H1 (cell line): ENCODE measurements around the gene GGCX. TPM values are rescaled to one million over a fixed set of nuclear protein-coding genes. Genes with fewer than 3 reads are reported as not detected.

Experiments
- CTCF ChIA-PET: fragments of 300-600 bp; sonication (Branson Sonifier 250); formaldehyde crosslinking; loops from one replicate; lab custom pipeline; 2021; ENCODE audit not compliant: partially characterized antibody; lab: Charles Lee
- POLR2A ChIA-PET: fragments of 300-600 bp; sonication (Branson Sonifier 250); formaldehyde crosslinking; loops from one replicate; lab custom pipeline; 2021; ENCODE audit warnings: inconsistent platforms; ENCODE audit not compliant: partially characterized antibody; lab: Charles Lee
- DNase-seq, 2 experiments: peaks; one replicate each; pipeline versions ENCODE4 v3.0.0 to v3.0.0-alpha.2; 2010 to 2022; ENCODE audit warnings: low spot score in 2 of 2, low read depth in 1 of 2, mixed read lengths in 1 of 2
- FAIRE-seq: peaks from 2 replicates; lab custom pipeline; 2011; peaks lifted over from hg19 to GRCh38; lab: Jason Lieb, UNC
- H2AFZ ChIP-seq: 2 replicates; pipeline ENCODE4 v1.8.1; 2012; ENCODE audit warnings: low read length, inconsistent platforms
- H2AK5ac ChIP-seq: 2 replicates; pipeline ENCODE4 v1.6.1; 2013; ENCODE audit warnings: low read depth, low read length
- H2BK120ac ChIP-seq: replicated peaks from 2 replicates; pipeline ENCODE3; 2013; ENCODE audit warnings: low read depth, low read length, inconsistent platforms
- H2BK12ac ChIP-seq: 2 replicates; pipeline ENCODE4 v1.6.1; 2013; ENCODE audit warnings: low read depth, low read length
- H2BK15ac ChIP-seq: 2 replicates; pipeline ENCODE4 v1.6.1; 2013; ENCODE audit warnings: low read length
- H2BK20ac ChIP-seq: 2 replicates; pipeline ENCODE4 v1.6.1; 2013; ENCODE audit warnings: low read length
- H2BK5ac ChIP-seq: 2 replicates; pipeline ENCODE4 v1.6.1; 2013; ENCODE audit warnings: low read depth, low read length
- H3K14ac ChIP-seq: 2 replicates; pipeline ENCODE4 v1.6.1; 2013; ENCODE audit warnings: inconsistent platforms; ENCODE audit not compliant: insufficient read length
- H3K18ac ChIP-seq: 2 replicates; pipeline ENCODE4 v1.6.1; 2013; ENCODE audit warnings: low read length; ENCODE audit errors: extremely low read depth
- H3K23ac ChIP-seq: 2 replicates; pipeline ENCODE4 v1.6.1; 2013; ENCODE audit warnings: inconsistent platforms; ENCODE audit not compliant: insufficient read length
- H3K23me2 ChIP-seq: 2 replicates; pipeline ENCODE4 v1.6.1; 2013; ENCODE audit warnings: low read depth, low read length
- H3K27ac ChIP-seq: 2 replicates; pipeline ENCODE4 v1.6.1; 2011; ENCODE audit warnings: low read depth, low read length, inconsistent platforms
- H3K27me3 ChIP-seq, 4 experiments: replicated peaks in 1 of 4; 1 replicate in 1 of 4; 2 replicates in 3 of 4; pipeline versions ENCODE4 v1.6.1 to v1.8.1; 2011 to 2013; ENCODE audit warnings: low read length in 3 of 4, mild to moderate bottlenecking in 3 of 4, inconsistent platforms in 2 of 4, mixed read lengths in 2 of 4, moderate library complexity in 1 of 4; ENCODE audit not compliant: control insufficient read depth in 3 of 4, insufficient read depth in 3 of 4; ENCODE audit errors: extremely low read depth in 1 of 4
- H3K36me3 ChIP-seq, 4 experiments: 2 replicates each; pipeline versions ENCODE4 v1.6.1 to v1.8.1; 2011 to 2013; ENCODE audit warnings: mild to moderate bottlenecking in 4 of 4, low read length in 3 of 4, moderate library complexity in 2 of 4, control low read depth in 1 of 4, inconsistent platforms in 1 of 4; ENCODE audit not compliant: insufficient read depth in 4 of 4, control insufficient read depth in 2 of 4
- H3K4ac ChIP-seq: replicated peaks from 2 replicates; pipeline ENCODE3; 2013; ENCODE audit warnings: low read length, low read depth, mixed read lengths, inconsistent platforms; ENCODE audit not compliant: insufficient read length
- H3K4me1 ChIP-seq, 4 experiments: replicated peaks in 1 of 4; 1 replicate in 1 of 4; 2 replicates in 3 of 4; pipeline versions ENCODE4 v1.6.1 to v1.8.1; 2011 to 2013; ENCODE audit warnings: low read length in 3 of 4, inconsistent platforms in 2 of 4, mixed read lengths in 1 of 4; ENCODE audit not compliant: insufficient read depth in 4 of 4, control insufficient read depth in 3 of 4
- H3K4me2 ChIP-seq, 2 experiments: 2 replicates each; pipeline versions ENCODE4 v1.6.1 to v1.8.1; 2011 to 2013; ENCODE audit warnings: low read depth in 2 of 2, low read length in 2 of 2, control low read depth in 1 of 2, inconsistent platforms in 1 of 2, mild to moderate bottlenecking in 1 of 2; ENCODE audit not compliant: insufficient read depth in 1 of 2
- H3K4me3 ChIP-seq, 4 experiments: fragments of 200-600, 300-600 bp in 1 of 4; sonication (generic), shearing (Covaris generic), sonication (Bioruptor Twin) in 1 of 4; 2 replicates each; pipeline versions ENCODE4 v1.5.1 to v1.8.1; 2011 to 2016; ENCODE audit warnings: low read length in 4 of 4, low read depth in 3 of 4, control low read depth in 2 of 4, inconsistent platforms in 2 of 4, mild to moderate bottlenecking in 2 of 4, mixed read lengths in 1 of 4, moderate library complexity in 1 of 4; ENCODE audit not compliant: insufficient read depth in 2 of 4; ENCODE audit errors: extremely low read depth in 1 of 4
- H3K56ac ChIP-seq: replicated peaks from 2 replicates; pipeline ENCODE3; 2013; ENCODE audit warnings: low read depth, mild to moderate bottlenecking, mixed read lengths, low read length, inconsistent platforms; ENCODE audit not compliant: insufficient read length
- H3K79me1 ChIP-seq: 2 replicates; pipeline ENCODE4 v1.6.1; 2013; ENCODE audit warnings: low read depth, low read length, control low read depth
- H3K79me2 ChIP-seq, 2 experiments: 2 replicates each; pipeline versions ENCODE4 v1.6.1 to v1.8.1; 2012 to 2013; ENCODE audit warnings: low read length in 2 of 2, mild to moderate bottlenecking in 2 of 2, inconsistent platforms in 1 of 2; ENCODE audit not compliant: insufficient read depth in 2 of 2, control insufficient read depth in 1 of 2
- H3K9ac ChIP-seq, 4 experiments: replicated peaks in 1 of 4; 1 replicate in 1 of 4; 2 replicates in 3 of 4; pipeline versions ENCODE4 v1.6.1 to v1.8.1; 2011 to 2013; ENCODE audit warnings: low read depth in 3 of 4, low read length in 3 of 4, control low read depth in 2 of 4, mild to moderate bottlenecking in 2 of 4, moderate library complexity in 2 of 4, inconsistent platforms in 1 of 4; ENCODE audit errors: extremely low read depth in 1 of 4
- H3K9me3 ChIP-seq, 2 experiments: 2 replicates each; pipeline versions ENCODE4 v1.6.1 to v1.8.1; 2012 to 2013; ENCODE audit warnings: mild to moderate bottlenecking in 2 of 2, moderate library complexity in 2 of 2, control low read depth in 1 of 2, inconsistent platforms in 1 of 2, low read depth in 1 of 2, low read length in 1 of 2, mixed read lengths in 1 of 2; ENCODE audit not compliant: insufficient read depth in 2 of 2
- H4K20me1 ChIP-seq, 2 experiments: replicated peaks in 1 of 2; 2 replicates each; pipeline versions ENCODE3 to v1.8.1; 2011 to 2013; ENCODE audit warnings: inconsistent platforms in 2 of 2, low read length in 2 of 2, mild to moderate bottlenecking in 1 of 2; ENCODE audit not compliant: insufficient read depth in 2 of 2, control insufficient read depth in 1 of 2
- H4K5ac ChIP-seq: 2 replicates; pipeline ENCODE4 v1.6.1; 2013; ENCODE audit warnings: low read length, low read depth, mixed read lengths, inconsistent platforms; ENCODE audit not compliant: insufficient read length
- H4K8ac ChIP-seq: 2 replicates; pipeline ENCODE4 v1.8.0; 2013; ENCODE audit warnings: mild to moderate bottlenecking, moderate library complexity, low read length, inconsistent platforms; ENCODE audit not compliant: insufficient read depth; ENCODE audit errors: extremely low read depth
- H4K91ac ChIP-seq: replicated peaks from 2 replicates; pipeline ENCODE3; 2013; ENCODE audit warnings: low read length, mixed read lengths, inconsistent platforms; ENCODE audit not compliant: insufficient read length
- SIX5 ChIP-seq: IDR thresholded peaks from 2 replicates; pipeline ENCODE4 v1.6.1; 2011; ENCODE audit warnings: mild to moderate bottlenecking, low read depth, low read length
- WGBS, 2 experiments: shearing (Covaris generic) in 1 of 2; methylation state at CpG; one replicate each; pipeline versions ENCODE4 v1.1.6 to v1.1.7; 2013 to 2015; ENCODE audit warnings: low lambda C conversion rate in 2 of 2, mixed read lengths in 2 of 2, inconsistent platforms in 1 of 2, low coverage in 1 of 2, missing lambda C conversion rate in 1 of 2; ENCODE audit not compliant: insufficient replicate concordance in 2 of 2, insufficient coverage in 1 of 2, insufficient read length in 1 of 2; ENCODE audit errors: extremely low coverage in 1 of 2, missing lambda C conversion rate in 1 of 2; 5-methylcytosine and 5-hydroxymethylcytosine counted together
- polyA plus RNA-seq, 7 experiments: library from polyadenylated mRNA; depleted of rRNA in 3 of 7; stranded (reverse) in 5 of 7; unstranded in 2 of 7; fragments of >200 nt in 5 of 7; fragments of 200-250 nt in 2 of 7; gene quantifications; 1 replicate in 5 of 7; 2 replicates in 1 of 7; 4 replicates in 1 of 7; pipeline versions ENCODE4 v1.2.1 to v1.2.3, GENCODE V29; 2011 to 2013; ENCODE audit warnings: missing spikeins in 2 of 7, mixed read lengths in 2 of 7
- total RNA-seq: library from RNA; stranded (reverse); fragmentation: NEBNext Ultra II Directional; extraction: Animal tissue kit (Norgen Biotek cat#: 25700); gene quantifications from 2 replicates; pipeline ENCODE4 v1.2.1, GENCODE V29; 2021

GGCX gene
- total and polyA plus RNA-seq, 2 of the 8 experiments (the other 6 are each of a cell fraction or from before 2014, with no cell fraction given) = 29.4 to 33.8 TPM

DNA sequence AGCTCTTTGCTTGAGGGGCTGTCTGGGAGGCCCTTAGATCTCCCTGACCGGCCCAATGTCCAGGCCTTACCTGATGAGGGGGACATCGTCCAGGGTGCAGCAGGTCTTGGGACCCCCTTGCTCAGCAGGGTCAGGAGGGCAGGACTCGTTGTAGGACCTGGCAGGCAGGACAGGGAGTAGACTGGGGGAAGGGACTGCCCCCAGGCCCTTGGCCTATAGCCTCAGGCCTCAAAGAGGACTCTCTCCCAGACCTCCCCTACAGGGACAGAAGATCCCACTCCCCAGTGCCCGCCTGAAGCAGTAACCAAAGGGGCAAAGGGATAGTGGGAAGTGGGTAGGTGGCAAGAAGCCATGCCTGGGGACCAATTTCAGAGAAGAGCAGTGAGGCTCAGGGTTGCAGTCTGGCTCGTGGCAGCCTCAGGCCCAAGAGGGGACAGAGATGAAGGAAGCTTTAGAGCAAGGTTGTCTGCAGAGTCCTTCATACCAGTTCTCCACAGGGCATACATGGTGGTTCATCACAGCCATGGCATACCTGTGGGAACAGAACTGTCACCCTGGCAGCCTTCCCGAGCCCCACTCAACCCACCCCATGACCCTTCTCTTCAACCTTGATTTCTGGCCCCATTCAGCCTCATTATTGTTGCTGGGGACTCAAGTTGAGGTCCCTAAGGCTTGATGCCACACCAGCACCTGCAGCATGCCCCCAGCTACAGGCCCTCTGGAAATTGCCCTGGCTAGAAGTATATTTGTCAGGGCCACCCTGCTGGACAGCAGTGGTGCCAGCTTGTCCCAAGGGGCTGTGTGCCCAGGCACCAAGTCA lies 39.9 kb upstream of the GGCX start:
- Histone ChIP-seq H3K4ac (no peak overlapping the region), H3K23me2 (peaks cover 15% of the 10 kb centered on the region), H3K23ac (no peak overlapping the region), H3K56ac (no peak overlapping the region), H3K4me1 (peaks cover 0 to 10% (median 3%) of the 10 kb centered on the region in 4 experiments; a peak in 6 of 7 replicates), H3K4me2 (peak overlapping the region; percentile 71 to 89), H3K79me2 (peaks cover 0 to 18% of the 10 kb centered on the region in 2 experiments; a peak in 2 of 4 replicates), H3K27ac (no peak overlapping the region), H2BK15ac (no peak overlapping the region), H3K36me3 (peaks cover 4 to 22% (median 7%) of the 10 kb centered on the region in 4 experiments; a peak in 5 of 8 replicates), H2BK20ac (no peak overlapping the region), H2BK5ac (no peak overlapping the region), H3K9ac (no peak overlapping the region), H4K91ac (no peak overlapping the region), H3K4me3 (peak overlapping the region in 3 of 4 experiments; percentile 62 to 86 (median 77); a peak in 4 of 8 replicates), H2BK120ac (no peak overlapping the region), H4K5ac (no peak overlapping the region), H3K79me1 (peaks cover 7% of the 10 kb centered on the region), H2AFZ (no peak overlapping the region), H3K14ac (no peak overlapping the region), H4K20me1 (peaks cover 2 to 11% of the 10 kb centered on the region in 2 experiments), H4K8ac (no peak overlapping the region; the same call in 1 of the 2 replicates), H3K27me3 (no peaks in the 10 kb centered on the region), H2AK5ac (0 out of 2 replicates have a peak overlapping the region, but pooled peaks have one; percentile 17), H2BK12ac (no peak overlapping the region), H3K18ac (no peak overlapping the region), H3K9me3 (no peaks in the 10 kb centered on the region)
- 84% methylated on average over 6 of the region's 6 CpGs; no CpG with 5 or more reads in 1 of the 2 experiments for WGBS, 2 experiments
- FAIRE-seq (no peak), DNase-seq (no peak)
- ChIA-PET CTCF (interaction anchor here (0.6 to 1.5 kb wide), 4 partner anchors 10 to 179 kb away, joined by 3 to 4 read pairs (median 4); no protein-coding TSS in a partner anchor), POLR2A (interaction anchor here (0.6 to 7.9 kb wide), 9 partner anchors 10 to 61 kb away, joined by 3 to 95 read pairs (median 8); partner anchors contain the start of genes C2orf68, GGCX, MAT2A and USP39)
- no peak for TF ChIP-seq SIX5
